DOHH2 (cell line): Measurements from ENCODE around the gene TRERF1.
A peak's percentile ranks its signal among the peaks of the same experiment; 100 is the strongest.

Source experiments
- H3F3A ChIP-seq: fragments of 200-600 bp; sonication (generic), shearing (Covaris generic); 2 replicates; pipeline ENCODE4 v1.6.0; 2016; ENCODE audit warnings: antibody characterized with exemption, mild to moderate bottlenecking; ENCODE audit not compliant: control insufficient read depth, insufficient read depth
- H3K27ac ChIP-seq: fragments of 200-600 bp; sonication (generic); 2 replicates; pipeline ENCODE4 v1.5.1; 2014; ENCODE audit warnings: low read depth, mild to moderate bottlenecking, low read length, moderate library complexity
- H3K27me3 ChIP-seq: fragments of 200-600 bp; sonication (generic); 2 replicates; pipeline ENCODE4 v1.6.1; 2014; ENCODE audit warnings: mild to moderate bottlenecking, low read length, mixed read lengths; ENCODE audit not compliant: control insufficient read depth
- H3K36me3 ChIP-seq: fragments of 200-600 bp; sonication (generic); 2 replicates; pipeline ENCODE4 v1.6.1; 2014; ENCODE audit warnings: mild to moderate bottlenecking, low read length, moderate library complexity, mixed read lengths; ENCODE audit not compliant: control insufficient read depth
- H3K4me1 ChIP-seq: fragments of 200-600 bp; sonication (generic); 2 replicates; pipeline ENCODE4 v1.6.1; 2014; ENCODE audit warnings: mild to moderate bottlenecking, low read length, mixed read lengths; ENCODE audit not compliant: control insufficient read depth
- H3K4me2 ChIP-seq: fragments of 200-600 bp; sonication (generic); 2 replicates; pipeline ENCODE4 v1.6.0; 2014; ENCODE audit warnings: mild to moderate bottlenecking, low read length, moderate library complexity
- H3K4me3 ChIP-seq: fragments of 200-600 bp; sonication (generic); 2 replicates; pipeline ENCODE4 v1.5.1; 2014; ENCODE audit warnings: mild to moderate bottlenecking, low read length, mixed read lengths
- H3K79me2 ChIP-seq: fragments of 200-600 bp; sonication (generic); 2 replicates; pipeline ENCODE4 v1.6.1; 2014; ENCODE audit warnings: mild to moderate bottlenecking, low read length, mixed read lengths; ENCODE audit not compliant: control insufficient read depth
- H3K9me2 ChIP-seq: fragments of 200-600 bp; sonication (generic); replicated peaks from 2 replicates; pipeline ENCODE4 v1.6.1; 2014; ENCODE audit warnings: mild to moderate bottlenecking, low read length, mixed read lengths; ENCODE audit not compliant: control insufficient read depth
- H3K9me3 ChIP-seq: fragments of 200-600 bp; sonication (generic); 2 replicates; pipeline ENCODE4 v1.6.1; 2014; ENCODE audit warnings: antibody characterized with exemption, low read length, mixed read lengths; ENCODE audit not compliant: control insufficient read depth, insufficient read depth
- H4K20me1 ChIP-seq: fragments of 200-600 bp; sonication (generic); 2 replicates; pipeline ENCODE4 v1.6.0; 2014; ENCODE audit warnings: low read depth, mild to moderate bottlenecking, antibody characterized with exemption, low read length, moderate library complexity; ENCODE audit not compliant: control insufficient read depth, insufficient read depth
- EZH2phosphoT487 ChIP-seq: fragments of 200-600 bp; sonication (generic); IDR thresholded peaks from 2 replicates; pipeline ENCODE4 v1.6.1; 2017; ENCODE audit warnings: borderline replicate concordance, mild to moderate bottlenecking, antibody characterized with exemption, low read length, moderate library complexity, mixed read lengths
- TF ChIP-seq, protein P1 (sequence below): fragments of 200-600 bp; sonication (generic); IDR thresholded peaks from one replicate; pipeline ENCODE4 v1.5.1; 2014; ENCODE audit warnings: antibody characterized with exemption, mild to moderate bottlenecking, low read depth, low read length; ENCODE audit not compliant: poor library complexity, severe bottlenecking

TRERF1 gene

GRCh38 chr6:42400061-42400760 lies 51.5 kb downstream of the TRERF1 start:
- no peaks in the 10 kb centered on the region for H3F3A ChIP-seq
- peaks cover 2% of the 10 kb centered on the region; the same call in 1 of the 2 replicates for H3K36me3 ChIP-seq
- peaks cover 3% of the 10 kb centered on the region; the same call in 1 of the 2 replicates for H4K20me1 ChIP-seq
- no peak overlapping the region for H3K4me3 ChIP-seq
- no peaks in the 10 kb centered on the region for H3K9me3 ChIP-seq
- H3K9me2 ChIP-seq = no peaks in the 10 kb centered on the region
- H3K79me2 ChIP-seq = peaks cover 96% of the 10 kb centered on the region
- TF ChIP-seq, protein P1, sequence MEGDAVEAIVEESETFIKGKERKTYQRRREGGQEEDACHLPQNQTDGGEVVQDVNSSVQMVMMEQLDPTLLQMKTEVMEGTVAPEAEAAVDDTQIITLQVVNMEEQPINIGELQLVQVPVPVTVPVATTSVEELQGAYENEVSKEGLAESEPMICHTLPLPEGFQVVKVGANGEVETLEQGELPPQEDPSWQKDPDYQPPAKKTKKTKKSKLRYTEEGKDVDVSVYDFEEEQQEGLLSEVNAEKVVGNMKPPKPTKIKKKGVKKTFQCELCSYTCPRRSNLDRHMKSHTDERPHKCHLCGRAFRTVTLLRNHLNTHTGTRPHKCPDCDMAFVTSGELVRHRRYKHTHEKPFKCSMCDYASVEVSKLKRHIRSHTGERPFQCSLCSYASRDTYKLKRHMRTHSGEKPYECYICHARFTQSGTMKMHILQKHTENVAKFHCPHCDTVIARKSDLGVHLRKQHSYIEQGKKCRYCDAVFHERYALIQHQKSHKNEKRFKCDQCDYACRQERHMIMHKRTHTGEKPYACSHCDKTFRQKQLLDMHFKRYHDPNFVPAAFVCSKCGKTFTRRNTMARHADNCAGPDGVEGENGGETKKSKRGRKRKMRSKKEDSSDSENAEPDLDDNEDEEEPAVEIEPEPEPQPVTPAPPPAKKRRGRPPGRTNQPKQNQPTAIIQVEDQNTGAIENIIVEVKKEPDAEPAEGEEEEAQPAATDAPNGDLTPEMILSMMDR = no peak
- TF ChIP-seq EZH2phosphoT487 = no peak
- H3K4me2 ChIP-seq = no peak overlapping the region
- H3K27me3 ChIP-seq = no peaks in the 10 kb centered on the region
- peaks cover 5% of the 10 kb centered on the region for H3K4me1 ChIP-seq
- H3K27ac ChIP-seq = no peak overlapping the region

GRCh38 chr6:42396720-42397119 lies 55.0 kb downstream of the TRERF1 start:
- no peaks in the 10 kb centered on the region for H3K9me2 ChIP-seq
- no peak overlapping the region for H3K4me3 ChIP-seq
- no peak overlapping the region for H3K4me2 ChIP-seq
- H3K9me3 ChIP-seq = no peaks in the 10 kb centered on the region
- peaks cover 3% of the 10 kb centered on the region; the same call in 1 of the 2 replicates for H4K20me1 ChIP-seq
- peaks cover 18% of the 10 kb centered on the region for H3K4me1 ChIP-seq
- no peak overlapping the region for H3K27ac ChIP-seq
- H3F3A ChIP-seq = 0 out of 2 replicates have a peak, but pooled peaks cover 3% of the 10 kb centered on the region
- peaks cover 99% of the 10 kb centered on the region for H3K79me2 ChIP-seq
- H3K27me3 ChIP-seq = no peaks in the 10 kb centered on the region
- TF ChIP-seq EZH2phosphoT487 = no peak
- TF ChIP-seq, protein P1 = peak; percentile 42
- no peaks in the 10 kb centered on the region; the same call in 1 of the 2 replicates for H3K36me3 ChIP-seq

DNA sequence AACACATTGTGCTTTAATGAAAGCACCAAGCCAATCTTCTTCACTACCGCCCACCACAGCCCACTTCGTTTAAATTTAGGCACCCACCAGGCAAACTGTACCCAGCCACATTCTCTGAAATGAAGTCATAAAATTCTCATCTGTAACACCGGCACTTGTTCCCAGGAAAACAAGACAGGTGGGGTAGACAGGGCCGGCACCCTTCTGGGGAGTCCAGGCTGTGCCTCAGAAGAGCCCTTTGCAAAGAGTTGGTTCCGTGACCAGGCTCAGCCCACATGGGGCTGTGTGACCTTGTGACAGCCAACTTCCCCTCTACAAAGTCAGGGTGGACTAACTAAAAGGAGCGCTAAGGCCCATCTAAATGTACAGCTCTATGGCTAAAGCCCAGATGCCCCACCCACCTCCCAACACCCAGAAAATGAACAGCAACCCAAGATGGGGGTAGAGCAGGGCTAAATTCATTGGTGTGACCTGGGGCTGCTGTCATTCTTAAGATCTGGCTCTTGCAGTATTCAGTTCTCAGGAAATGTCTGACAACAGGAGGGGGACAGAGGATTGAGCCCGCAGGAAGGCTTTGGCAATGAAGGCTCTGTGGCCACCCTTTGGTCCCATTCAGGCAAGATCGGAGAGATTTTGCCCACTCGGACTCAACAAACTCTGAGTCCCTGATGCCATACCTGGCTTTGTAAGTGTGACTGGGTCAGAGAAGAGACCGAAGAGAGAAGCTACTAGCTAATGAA lies 56.7 kb downstream of the TRERF1 start:
- H3K27ac ChIP-seq = no peak overlapping the region
- no peaks in the 10 kb centered on the region for H3K9me3 ChIP-seq
- H3K36me3 ChIP-seq = no peaks in the 10 kb centered on the region; the same call in 1 of the 2 replicates
- H3F3A ChIP-seq = 0 out of 2 replicates have a peak, but pooled peaks cover 3% of the 10 kb centered on the region
- no peak overlapping the region for H3K4me3 ChIP-seq
- peaks cover 5% of the 10 kb centered on the region; the same call in 1 of the 2 replicates for H4K20me1 ChIP-seq
- peaks cover 34% of the 10 kb centered on the region for H3K4me1 ChIP-seq
- no peaks in the 10 kb centered on the region for H3K27me3 ChIP-seq
- H3K79me2 ChIP-seq = peaks cover 99% of the 10 kb centered on the region
- no peak overlapping the region for H3K4me2 ChIP-seq
- TF ChIP-seq, protein P1 = no peak
- TF ChIP-seq EZH2phosphoT487 = no peak
- H3K9me2 ChIP-seq = no peaks in the 10 kb centered on the region
